GM19395 (cell line): ENCODE data around the gene AGAP1.

ENCODE experiments used
- ATAC-seq: cut with Tn5 transposase; IDR thresholded peaks from one replicate; pipeline ENCODE4 v1.9.1; 2021; ENCODE audit warnings: mild to moderate bottlenecking, moderate library complexity; ENCODE audit not compliant: unreplicated experiment

Gene AGAP1

GRCh38 chr2:235856151-235856854 lies 362.5 kb downstream of the AGAP1 start:
- ATAC-seq: no peak

DNA sequence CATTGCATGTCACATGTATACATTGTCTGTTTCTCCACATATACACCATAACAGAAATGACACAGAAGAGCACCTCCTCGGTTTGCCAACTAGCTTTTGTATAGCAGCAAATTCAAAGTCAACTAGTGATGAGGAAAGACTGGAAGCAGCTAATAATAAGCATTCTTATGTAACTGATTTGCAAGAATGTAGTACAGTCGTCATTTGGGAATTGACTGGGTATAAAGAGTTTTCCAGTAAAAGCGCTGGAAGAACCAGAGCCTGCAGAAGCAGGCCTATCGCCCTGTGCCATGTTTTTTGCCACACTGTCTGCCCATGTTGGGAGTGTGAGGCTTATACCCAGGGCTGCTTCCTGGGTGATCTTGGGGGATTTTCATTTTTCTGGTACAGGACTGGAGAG lies 363.8 kb downstream of the AGAP1 start:
- ATAC-seq: no peak

- ATAC-seq: no peak
These were observed 365.0 kb downstream of the AGAP1 start for GRCh38 chr2:235858881-235859280.

DNA sequence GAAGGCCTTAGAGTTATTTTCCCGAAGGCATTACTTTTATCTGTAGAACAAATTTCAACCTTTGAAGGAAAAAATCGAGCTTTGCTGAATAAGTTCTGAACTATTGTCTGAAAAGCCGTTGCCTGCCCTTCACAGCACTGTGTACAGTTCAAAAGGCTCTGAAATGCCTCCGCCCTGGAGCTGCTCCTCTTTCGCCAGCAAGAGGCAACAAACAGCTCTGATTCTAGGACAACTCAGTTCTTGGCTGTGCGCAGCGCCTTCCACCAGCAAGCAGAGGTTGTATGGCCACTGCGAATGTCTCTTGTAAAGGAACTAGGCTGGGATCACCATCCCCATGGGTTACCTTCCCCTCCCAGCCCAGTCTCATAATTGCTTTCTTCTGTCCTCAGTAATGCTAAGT lies 365.8 kb downstream of the AGAP1 start:
- no peak for ATAC-seq

- no peak for ATAC-seq
These were observed 366.3 kb downstream of the AGAP1 start for GRCh38 chr2:235860111-235860510.

GRCh38 chr2:235860871-235861270 lies 367.0 kb downstream of the AGAP1 start:
- no peak for ATAC-seq

DNA sequence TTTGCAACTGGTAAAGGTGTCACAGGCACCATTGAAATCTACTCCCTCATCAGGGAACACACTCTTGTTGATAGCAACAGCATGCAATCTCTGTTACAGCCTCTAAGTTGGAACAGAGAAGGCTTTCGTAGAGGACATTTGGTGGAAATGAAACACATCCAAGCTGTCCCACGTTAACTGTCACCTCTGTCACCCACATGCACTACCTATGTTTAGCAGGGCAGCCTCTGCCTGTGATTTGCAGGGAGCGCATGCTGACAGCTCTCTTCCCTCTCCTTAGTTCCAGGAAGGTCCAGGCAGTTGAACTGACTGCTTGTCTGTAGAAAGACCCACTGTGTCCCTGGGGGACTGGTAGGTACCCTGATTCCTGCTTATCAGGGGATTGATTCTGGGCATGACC lies 367.5 kb downstream of the AGAP1 start:
- no peak for ATAC-seq

DNA sequence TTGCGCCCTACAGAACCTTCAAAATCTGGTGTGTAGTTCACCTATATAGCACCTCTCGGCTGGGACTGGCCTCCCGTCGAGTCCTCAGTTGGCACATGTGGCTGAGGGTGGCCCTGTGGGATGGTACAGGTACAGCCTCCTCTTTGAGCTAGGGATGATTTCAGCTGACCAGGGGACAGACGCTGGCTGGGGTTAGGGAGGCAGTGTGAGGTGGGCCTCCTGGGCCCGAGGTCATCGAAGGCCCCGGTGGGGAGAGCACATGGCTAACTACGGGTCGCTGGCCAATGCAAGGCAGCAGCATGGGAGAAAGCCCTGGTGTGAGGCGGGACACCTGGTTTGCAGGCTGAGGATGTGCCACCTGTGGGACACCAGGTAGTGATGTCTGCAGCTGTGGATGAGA lies 369.6 kb downstream of the AGAP1 start:
- no peak for ATAC-seq

GRCh38 chr2:235864302-235864701 lies 370.5 kb downstream of the AGAP1 start:
- ATAC-seq: no peak

DNA sequence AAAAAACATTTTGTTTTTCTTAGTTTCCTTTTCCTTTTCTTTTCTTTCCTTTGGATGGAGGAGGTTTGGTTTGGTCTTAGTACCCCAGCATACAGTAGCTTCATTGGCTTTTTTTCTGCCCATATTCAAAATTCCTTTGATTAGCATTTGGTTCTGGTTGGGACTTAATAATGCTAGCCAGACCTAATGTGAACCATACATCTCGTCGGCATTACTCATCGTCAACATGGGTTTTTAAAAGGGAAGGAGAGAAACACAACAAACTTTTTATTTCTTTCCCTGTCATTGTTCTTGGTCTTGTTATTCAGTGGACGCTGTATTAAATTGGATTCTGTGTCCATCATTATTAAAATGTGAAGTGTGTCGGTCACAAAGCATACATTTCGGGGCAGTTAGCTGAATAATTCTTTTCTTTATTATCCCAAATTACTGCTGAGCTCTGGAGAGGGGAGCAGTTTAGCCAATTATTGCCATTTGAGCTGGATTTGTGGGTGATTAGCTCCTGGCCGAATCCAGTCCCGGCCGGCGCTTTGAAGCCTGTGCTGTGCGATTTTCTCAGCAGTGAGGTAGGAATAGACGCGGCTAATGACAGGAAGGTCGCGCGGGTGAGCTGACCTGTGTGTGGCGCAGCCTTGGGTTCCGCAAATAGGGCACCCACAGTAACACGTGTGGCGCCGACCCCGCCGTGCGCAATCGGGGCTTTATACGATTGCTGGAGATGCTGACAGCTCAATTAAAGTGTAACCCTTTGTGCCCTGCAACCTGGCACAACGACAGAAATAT lies 371.1 kb downstream of the AGAP1 start:
- no peak for ATAC-seq

GRCh38 chr2:235866373-235866772 lies 372.5 kb downstream of the AGAP1 start:
- no peak for ATAC-seq

- ATAC-seq: no peak
These were observed 374.4 kb downstream of the AGAP1 start for GRCh38 chr2:235868224-235868623.

DNA sequence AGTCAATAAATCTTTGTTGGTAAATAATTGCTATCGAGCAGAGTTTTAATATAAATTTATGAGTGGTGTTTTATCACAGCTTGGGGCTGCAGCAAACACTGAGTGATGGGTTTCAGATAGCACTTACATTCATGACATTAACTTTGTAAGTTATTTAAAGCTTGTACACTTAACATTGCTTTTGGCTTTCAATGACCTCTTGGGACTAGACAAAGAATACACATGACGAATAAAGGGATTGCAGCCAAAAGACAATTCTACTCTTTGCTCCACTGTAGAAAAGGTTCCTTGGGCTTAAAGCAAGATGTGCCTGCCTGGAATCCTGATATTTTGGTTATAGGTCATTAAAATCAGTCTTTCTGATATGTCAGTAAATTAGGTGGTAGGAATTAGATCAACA lies 374.8 kb downstream of the AGAP1 start:
- ATAC-seq: no peak

- no peak for ATAC-seq
These were observed 376.7 kb downstream of the AGAP1 start for GRCh38 chr2:235870515-235870914.

GRCh38 chr2:235876099-235876679 lies 382.3 kb downstream of the AGAP1 start:
- ATAC-seq: no peak

- no peak for ATAC-seq
These were observed 383.5 kb downstream of the AGAP1 start for GRCh38 chr2:235877275-235877802.

- ATAC-seq: no peak
These were observed 385.3 kb downstream of the AGAP1 start for GRCh38 chr2:235879116-235879515.

DNA sequence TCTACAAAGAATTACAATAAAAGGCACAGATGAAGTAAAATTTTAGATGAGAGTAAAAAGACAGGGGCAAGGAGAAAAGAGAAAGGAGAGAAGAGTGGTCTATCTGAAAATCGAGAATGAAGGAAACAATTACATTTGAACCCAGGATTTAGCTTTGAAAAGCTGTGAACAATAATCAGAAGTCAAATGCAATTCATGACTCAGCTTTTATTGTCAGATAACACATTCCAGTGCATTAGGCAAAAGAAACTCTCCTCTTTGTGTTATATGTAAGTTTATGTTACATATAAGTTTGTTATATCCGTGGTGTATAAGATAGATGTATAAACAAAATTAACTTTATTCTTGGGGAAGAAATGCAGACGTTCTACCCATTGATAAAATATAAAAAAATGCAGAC lies 389.8 kb downstream of the AGAP1 start:
- no peak for ATAC-seq

DNA sequence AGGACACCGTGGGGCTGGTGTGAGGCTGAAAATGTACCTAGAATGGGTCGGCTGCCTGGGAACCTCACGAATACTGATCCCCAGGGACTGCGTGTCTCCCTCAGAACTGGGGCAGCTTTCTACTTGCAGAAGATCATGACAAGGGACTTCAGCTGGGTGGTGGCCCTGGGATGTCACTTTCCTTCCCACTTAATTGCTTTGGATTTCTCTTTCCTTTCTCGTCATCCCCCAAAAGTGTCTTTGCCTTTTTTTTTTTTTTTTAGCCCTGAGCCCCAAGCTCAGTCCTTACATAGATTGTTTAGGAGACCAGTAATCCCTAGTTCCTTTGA lies 395.4 kb downstream of the AGAP1 start:
- ATAC-seq: no peak

DNA sequence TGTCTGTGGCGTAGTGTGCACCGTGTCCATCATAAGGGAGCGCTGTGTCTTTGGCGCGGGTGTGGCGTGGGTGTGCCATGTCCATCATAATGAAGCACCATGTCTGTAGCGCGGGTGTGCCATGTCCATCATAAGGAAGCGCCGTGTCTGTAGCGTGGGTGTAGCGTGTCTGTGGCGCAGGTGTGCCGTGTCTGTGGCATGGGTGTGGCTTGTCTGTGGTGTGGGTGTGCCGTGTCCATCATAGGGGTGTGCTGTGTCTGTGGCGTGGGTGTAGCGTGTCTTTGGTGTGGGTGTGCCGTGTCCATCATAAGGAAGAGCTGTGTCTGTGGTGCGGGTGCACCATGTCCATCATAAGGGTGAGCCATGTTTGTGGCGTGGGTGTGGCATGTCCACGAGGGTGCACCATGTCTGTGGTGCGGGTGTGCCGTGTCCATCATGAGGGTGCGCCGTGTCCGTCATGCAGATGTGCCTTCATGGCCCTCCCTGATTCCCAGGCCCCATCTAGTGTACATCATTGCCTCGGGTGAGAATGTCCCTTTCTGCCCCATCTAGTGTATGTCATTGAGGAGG lies 399.4 kb downstream of the AGAP1 start:
- ATAC-seq: no peak

DNA sequence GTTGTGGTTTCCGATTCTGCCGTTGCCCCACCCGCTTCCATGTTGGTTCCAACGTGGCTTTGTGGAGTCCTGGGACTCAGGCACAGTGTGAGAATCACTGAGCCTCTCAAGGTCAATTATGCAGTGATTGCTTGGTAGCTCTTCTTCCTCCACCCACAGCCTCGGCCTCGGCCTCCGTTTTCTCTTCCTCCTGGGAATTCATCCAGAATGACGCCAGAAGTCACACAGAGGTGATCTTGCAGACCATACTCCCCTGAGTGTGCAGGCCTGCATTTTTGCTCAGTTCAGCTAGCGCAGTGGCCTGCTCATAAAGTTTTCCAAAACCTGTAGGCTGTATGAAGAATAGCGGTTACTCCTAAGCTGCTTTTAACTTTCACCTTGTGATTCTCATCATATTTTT lies 401.0 kb downstream of the AGAP1 start:
- ATAC-seq: no peak

DNA sequence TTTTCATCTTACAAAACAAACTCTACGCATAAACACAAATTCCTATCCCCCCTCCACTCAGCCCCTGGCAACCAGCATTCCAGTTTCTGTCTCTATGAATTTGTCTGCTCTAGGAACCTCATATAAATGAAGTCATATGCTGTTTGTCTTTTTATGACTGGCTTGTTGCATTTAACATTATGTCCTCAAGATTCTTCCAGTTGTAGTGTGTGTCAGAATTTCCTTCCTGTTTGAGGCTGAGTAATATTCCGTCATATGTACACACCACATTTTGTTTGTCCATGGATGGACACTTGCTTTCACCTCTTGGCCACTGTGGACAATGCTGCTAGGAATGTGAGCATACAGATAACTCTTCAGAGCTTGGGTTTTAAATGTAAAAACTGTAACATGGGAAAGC lies 402.2 kb downstream of the AGAP1 start:
- no peak for ATAC-seq
